Hematopoietic multipotent progenitor cell treated with erythropoietin and hydrocortisone succinate and interleukin-3 and kit ligand, for 4 days (in vitro differentiated cells): ENCODE measurements around the gene ZC3H7B.

Experiments used
- DNase-seq: peaks from one replicate; pipeline ENCODE4 v3.0.0-alpha.2; 2015

ZC3H7B gene

GRCh38 chr22:41333806-41334205, 32.5 kb downstream of the ZC3H7B start:
- no peak for DNase-seq

GRCh38 chr22:41334215-41334614, 32.9 kb downstream of the ZC3H7B start:
- no peak for DNase-seq

GRCh38 chr22:41334951-41335635, 33.8 kb downstream of the ZC3H7B start:
- peak; percentile 16 for DNase-seq

- DNase-seq = no peak
Observed at GRCh38 chr22:41338614-41339212, 37.4 kb downstream of the ZC3H7B start.

- no peak for DNase-seq
Observed at GRCh38 chr22:41339823-41340222, 38.5 kb downstream of the ZC3H7B start.

GRCh38 chr22:41340357-41340756, 39.0 kb downstream of the ZC3H7B start:
- DNase-seq = no peak

- DNase-seq = no peak
Observed at GRCh38 chr22:41341012-41341411, 39.7 kb downstream of the ZC3H7B start.

- peak; percentile 19 for DNase-seq
Observed at GRCh38 chr22:41341990-41342389, 40.7 kb downstream of the ZC3H7B start.

- DNase-seq = no peak
Observed at GRCh38 chr22:41343300-41343699, 42.0 kb downstream of the ZC3H7B start.

- DNase-seq = no peak
Observed at GRCh38 chr22:41343717-41344116, 42.4 kb downstream of the ZC3H7B start.

- no peak for DNase-seq
Observed at GRCh38 chr22:41344189-41344788, 43.0 kb downstream of the ZC3H7B start.

- DNase-seq = no peak
Observed at GRCh38 chr22:41345807-41346335, 44.5 kb downstream of the ZC3H7B start.

- no peak for DNase-seq
Observed at GRCh38 chr22:41347066-41347859, 45.9 kb downstream of the ZC3H7B start.

- no peak for DNase-seq
Observed at GRCh38 chr22:41348964-41349484, 47.7 kb downstream of the ZC3H7B start.

GRCh38 chr22:41350087-41350486, 48.8 kb downstream of the ZC3H7B start:
- DNase-seq = peak; percentile 27

GRCh38 chr22:41351011-41351410, 49.7 kb downstream of the ZC3H7B start:
- DNase-seq = no peak

GRCh38 chr22:41352058-41352457, 50.7 kb downstream of the ZC3H7B start:
- DNase-seq = no peak

GRCh38 chr22:41353862-41354575, 52.7 kb downstream of the ZC3H7B start:
- no peak for DNase-seq

GRCh38 chr22:41354979-41355378, 53.7 kb downstream of the ZC3H7B start:
- no peak for DNase-seq

- no peak for DNase-seq
Observed at GRCh38 chr22:41355895-41356294, 54.6 kb downstream of the ZC3H7B start.

GRCh38 chr22:41356430-41357028, 55.2 kb downstream of the ZC3H7B start:
- no peak for DNase-seq

GRCh38 chr22:41357191-41357590, 55.9 kb downstream of the ZC3H7B start:
- no peak for DNase-seq
